ENCODE measurements around the gene SELL. TPM values are rescaled to one million over a fixed set of nuclear protein-coding genes. Genes with fewer than 3 reads are reported as not detected.

Gene SELL
- total RNA-seq: 1.9 and 3.6 TPM in 2 replicates

GRCh38 chr1:169711469-169712308 is at the start of gene SELL:
Gene SELL (minus strand): TSS chr1:169711620. CDS start chr1:169711498, 122 bp downstream.

GRCh38 chr1:169733924-169734323 is 22.5 kb upstream of the SELL start, which contains the start of gene SELE:
Gene SELE (minus strand): TSS chr1:169734079. CDS start chr1:169733612, 467 bp downstream.

Other genes with a start within 250 kb of the SELL start
- 13.7 and 16.2 TPM in 2 replicates for gene SLC19A2, start 225.7 kb downstream of the SELL start, total RNA-seq
- gene F5, start 125.1 kb downstream of the SELL start, total RNA-seq: 0.27 and 0.36 TPM in 2 replicates
- 2.8 and 4.8 TPM in 2 replicates for gene SELP, start 81.5 kb downstream of the SELL start, total RNA-seq
- gene SELE, start 22.5 kb upstream of the SELL start, total RNA-seq: 0.57 and 2.7 TPM in 2 replicates
- gene METTL18, start 83.3 kb upstream of the SELL start, total RNA-seq: 9.0 and 9.8 TPM in 2 replicates
- 7.7 and 8.7 TPM in 2 replicates for gene SCYL3, start 182.3 kb upstream of the SELL start, total RNA-seq